Measurements from ENCODE around the gene HOXB1. TPM values are rescaled to one million over a fixed set of nuclear protein-coding genes. Genes with fewer than 3 reads are reported as not detected.

The HOXB1 gene
- total and polyA plus RNA-seq, 4 donors: 0.63 TPM; not detected in 3

- no peak for DNase-seq
- no peaks in the 10 kb centered on the region for H3K4me1 ChIP-seq (ENCODE audit: control insufficient read depth in 1 of 2, insufficient read depth in 2 of 2, low read length in 2 of 2)
- ATAC-seq (ENCODE audit: low FRiP score): no peak
- no peak overlapping the region for H3K4me3 ChIP-seq (ENCODE audit: low read length in 2 of 2)
- H3K36me3 ChIP-seq (ENCODE audit: control insufficient read depth in 1 of 2, insufficient read depth in 2 of 2, low read length in 1 of 2): no peaks in the 10 kb centered on the region
- intact Hi-C loops (cut with DNase I): no loop called here
- H3K27me3 ChIP-seq (ENCODE audit: control insufficient read depth in 1 of 2, insufficient read depth in 2 of 2, low read length in 1 of 2): no peaks in the 10 kb centered on the region
- H3K27ac ChIP-seq (ENCODE audit: low read depth in 1 of 2, low read length in 2 of 2): no peak overlapping the region
- no peaks in the 10 kb centered on the region for H3K9me3 ChIP-seq (ENCODE audit: control insufficient read depth, low read length)
- WGBS, 2 donors: 92 to 98% methylated on average over 8 of the region's 8 CpGs
These were observed 1.4 kb upstream of the HOXB1 start for GRCh38 chr17:48532261-48532660.

DNA sequence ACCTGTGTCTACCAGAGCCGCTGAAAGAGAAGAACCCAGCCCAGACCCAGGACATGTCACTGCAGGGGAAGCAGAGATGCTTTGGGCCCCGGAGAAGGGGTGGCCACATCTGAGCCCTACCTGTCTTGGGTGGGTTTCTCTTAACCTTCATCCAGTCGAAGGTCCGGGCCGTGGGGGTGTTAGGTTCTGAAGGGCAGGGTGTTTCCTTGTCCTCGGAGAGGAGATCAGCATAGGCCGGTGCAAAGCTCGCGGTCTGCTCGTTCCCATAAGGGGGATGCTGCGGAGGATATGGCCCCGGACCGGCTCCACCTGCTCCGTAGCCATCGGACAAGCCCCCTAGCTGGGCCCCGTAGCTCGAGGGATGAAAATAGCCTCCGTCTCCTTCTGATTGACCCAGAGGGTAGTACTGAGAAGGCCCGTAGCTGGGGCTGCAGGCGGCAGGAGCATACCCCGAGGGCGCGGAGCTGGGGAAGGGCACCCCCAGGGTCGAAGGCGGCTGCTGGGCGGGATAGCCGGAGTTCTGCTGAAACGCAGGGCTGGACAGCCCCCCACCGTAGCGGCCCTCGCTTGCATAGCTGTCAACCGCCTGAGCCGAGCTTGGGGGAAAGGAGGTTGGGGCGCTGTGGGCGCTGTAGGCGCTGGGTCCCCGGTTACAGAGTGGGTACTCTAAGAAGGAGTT lies 464 bp downstream of the HOXB1 start:
- intact Hi-C loops (cut with DNase I): no loop called here
- Histone ChIP-seq H3K9me3 (ENCODE audit: control insufficient read depth, low read length) (no peaks in the 10 kb centered on the region), H3K27me3 (ENCODE audit: control insufficient read depth in 1 of 2, insufficient read depth in 2 of 2, low read length in 1 of 2) (no peaks in the 10 kb centered on the region)

GRCh38 chr17:48529683-48530009 lies 1.2 kb downstream of the HOXB1 start:
- ATAC-seq (ENCODE audit: low FRiP score) (no peak), DNase-seq (no peak)
- H3K27me3 ChIP-seq (ENCODE audit: control insufficient read depth in 1 of 2, insufficient read depth in 2 of 2, low read length in 1 of 2): no peaks in the 10 kb centered on the region
- H3K4me1 ChIP-seq (ENCODE audit: control insufficient read depth in 1 of 2, insufficient read depth in 2 of 2, low read length in 2 of 2): no peaks in the 10 kb centered on the region
- no peak overlapping the region for H3K27ac ChIP-seq (ENCODE audit: low read depth in 1 of 2, low read length in 2 of 2)
- no peaks in the 10 kb centered on the region for H3K36me3 ChIP-seq (ENCODE audit: control insufficient read depth in 1 of 2, insufficient read depth in 2 of 2, low read length in 1 of 2)
- no peaks in the 10 kb centered on the region for H3K9me3 ChIP-seq (ENCODE audit: control insufficient read depth, low read length)
- WGBS, 2 donors: 95% methylated on average over 11 of the region's 11 CpGs
- intact Hi-C loops (cut with DNase I): no loop called here
- no peak overlapping the region for H3K4me3 ChIP-seq (ENCODE audit: low read length in 2 of 2)

More for the DNA sequence above, 464 bp downstream of the HOXB1 start:
- Histone ChIP-seq H3K36me3 (ENCODE audit: control insufficient read depth in 1 of 2, insufficient read depth in 2 of 2, low read length in 1 of 2) (no peaks in the 10 kb centered on the region), H3K4me1 (ENCODE audit: control insufficient read depth in 1 of 2, insufficient read depth in 2 of 2, low read length in 2 of 2) (no peaks in the 10 kb centered on the region), H3K27ac (ENCODE audit: low read depth in 1 of 2, low read length in 2 of 2) (no peak overlapping the region), H3K4me3 (ENCODE audit: low read length in 2 of 2) (no peak overlapping the region)
- DNase-seq (no peak), ATAC-seq (ENCODE audit: low FRiP score) (no peak)
- WGBS, 2 donors: 73 to 84% methylated on average over 37 of the region's 37 CpGs

GRCh38 chr17:48528936-48529682 lies 1.7 kb downstream of the HOXB1 start:
- Histone ChIP-seq H3K27me3 (ENCODE audit: control insufficient read depth in 1 of 2, insufficient read depth in 2 of 2, low read length in 1 of 2) (no peaks in the 10 kb centered on the region), H3K4me3 (ENCODE audit: low read length in 2 of 2) (no peak overlapping the region), H3K27ac (ENCODE audit: low read depth in 1 of 2, low read length in 2 of 2) (no peak overlapping the region), H3K36me3 (ENCODE audit: control insufficient read depth in 1 of 2, insufficient read depth in 2 of 2, low read length in 1 of 2) (no peaks in the 10 kb centered on the region), H3K9me3 (ENCODE audit: control insufficient read depth, low read length) (no peaks in the 10 kb centered on the region), H3K4me1 (ENCODE audit: control insufficient read depth in 1 of 2, insufficient read depth in 2 of 2, low read length in 2 of 2) (no peaks in the 10 kb centered on the region)
- intact Hi-C loops (cut with DNase I): no loop called here
- ATAC-seq (ENCODE audit: low FRiP score): no peak
- DNase-seq: no peak
- 94 to 97% methylated on average over 11 of the region's 11 CpGs for WGBS, 2 donors

- Histone ChIP-seq H3K4me3 (ENCODE audit: low read length in 2 of 2) (no peak overlapping the region), H3K27me3 (ENCODE audit: control insufficient read depth in 1 of 2, insufficient read depth in 2 of 2, low read length in 1 of 2) (no peaks in the 10 kb centered on the region), H3K36me3 (ENCODE audit: control insufficient read depth in 1 of 2, insufficient read depth in 2 of 2, low read length in 1 of 2) (no peaks in the 10 kb centered on the region), H3K9me3 (ENCODE audit: control insufficient read depth, low read length) (no peaks in the 10 kb centered on the region), H3K27ac (ENCODE audit: low read depth in 1 of 2, low read length in 2 of 2) (no peak overlapping the region), H3K4me1 (ENCODE audit: control insufficient read depth in 1 of 2, insufficient read depth in 2 of 2, low read length in 2 of 2) (no peaks in the 10 kb centered on the region)
- ATAC-seq (ENCODE audit: low FRiP score) (no peak), DNase-seq (no peak)
- intact Hi-C loops (cut with DNase I): no loop called here
- 85 to 88% methylated on average over 7 of the region's 7 CpGs for WGBS, 2 donors
These were observed 2.5 kb downstream of the HOXB1 start for GRCh38 chr17:48528153-48528935.

DNA sequence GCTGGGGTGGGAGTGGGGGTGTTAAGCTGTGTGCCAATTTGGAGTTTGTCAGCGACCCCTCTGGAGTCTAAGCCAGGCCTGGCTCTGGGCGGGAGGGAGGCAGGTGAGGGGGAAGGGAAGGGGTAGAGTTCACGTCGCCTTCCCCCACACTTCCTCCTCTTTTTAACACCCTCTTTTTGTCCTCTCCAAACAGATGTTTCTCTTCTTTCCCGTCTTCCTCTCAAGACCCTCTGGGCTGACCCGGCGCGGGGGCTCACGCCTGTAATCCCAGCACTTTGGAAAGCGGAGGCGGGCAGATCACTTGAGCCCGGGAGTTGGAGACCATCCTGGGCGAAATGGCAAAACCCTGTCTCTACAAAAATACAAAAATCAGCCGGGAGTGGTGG lies 3.3 kb downstream of the HOXB1 start:
- WGBS, 2 donors: 79 to 82% methylated on average over 14 of the region's 14 CpGs
- no peaks in the 10 kb centered on the region for H3K36me3 ChIP-seq (ENCODE audit: control insufficient read depth in 1 of 2, insufficient read depth in 2 of 2, low read length in 1 of 2)
- no peak for DNase-seq
- H3K27me3 ChIP-seq (ENCODE audit: control insufficient read depth in 1 of 2, insufficient read depth in 2 of 2, low read length in 1 of 2): no peaks in the 10 kb centered on the region
- no peaks in the 10 kb centered on the region for H3K4me1 ChIP-seq (ENCODE audit: control insufficient read depth in 1 of 2, insufficient read depth in 2 of 2, low read length in 2 of 2)
- H3K4me3 ChIP-seq (ENCODE audit: low read length in 2 of 2): no peak overlapping the region
- H3K9me3 ChIP-seq (ENCODE audit: control insufficient read depth, low read length): no peaks in the 10 kb centered on the region
- H3K27ac ChIP-seq (ENCODE audit: low read depth in 1 of 2, low read length in 2 of 2): no peak overlapping the region
- no peak for ATAC-seq (ENCODE audit: low FRiP score)
- intact Hi-C loops (cut with DNase I): no loop called here

GRCh38 chr17:48526608-48527546 lies 3.9 kb downstream of the HOXB1 start:
- DNase-seq: no peak
- Histone ChIP-seq H3K27me3 (ENCODE audit: control insufficient read depth in 1 of 2, insufficient read depth in 2 of 2, low read length in 1 of 2) (no peaks in the 10 kb centered on the region), H3K36me3 (ENCODE audit: control insufficient read depth in 1 of 2, insufficient read depth in 2 of 2, low read length in 1 of 2) (no peaks in the 10 kb centered on the region), H3K4me1 (ENCODE audit: control insufficient read depth in 1 of 2, insufficient read depth in 2 of 2, low read length in 2 of 2) (no peaks in the 10 kb centered on the region), H3K4me3 (ENCODE audit: low read length in 2 of 2) (no peak overlapping the region), H3K27ac (ENCODE audit: low read depth in 1 of 2, low read length in 2 of 2) (no peak overlapping the region), H3K9me3 (ENCODE audit: control insufficient read depth, low read length) (no peaks in the 10 kb centered on the region)
- 39 to 49% methylated on average over 46 to 59 of the region's 59 CpGs for WGBS, 2 donors
- intact Hi-C loops (cut with DNase I): no loop called here
- no peak for ATAC-seq (ENCODE audit: low FRiP score)

DNA sequence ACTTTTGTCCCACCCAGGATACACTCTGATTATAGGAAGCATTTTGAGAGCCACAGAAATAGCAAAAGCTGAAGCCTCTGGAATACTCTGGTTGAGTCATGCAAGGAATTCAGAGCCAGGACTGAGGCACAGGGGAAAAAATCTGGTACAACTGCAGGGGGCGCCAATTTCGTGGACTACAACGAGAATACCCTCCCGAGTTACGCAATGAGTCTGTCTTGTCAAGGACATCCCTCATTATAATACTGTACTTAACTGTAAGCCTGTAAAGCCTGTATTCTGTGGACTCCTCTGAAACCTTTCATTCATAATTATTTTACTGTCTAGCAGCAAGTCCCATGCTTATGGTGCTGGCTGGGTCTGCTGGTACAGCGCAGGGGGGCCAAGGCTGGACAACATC lies 7.8 kb downstream of the HOXB1 start:
- 53 to 59% methylated on average over 6 of the region's 6 CpGs for WGBS, 2 donors
- no peak for DNase-seq
- Histone ChIP-seq H3K27ac (ENCODE audit: low read depth in 1 of 2, low read length in 2 of 2) (no peak overlapping the region), H3K27me3 (ENCODE audit: control insufficient read depth in 1 of 2, insufficient read depth in 2 of 2, low read length in 1 of 2) (no peaks in the 10 kb centered on the region), H3K9me3 (ENCODE audit: control insufficient read depth, low read length) (no peaks in the 10 kb centered on the region), H3K4me1 (ENCODE audit: control insufficient read depth in 1 of 2, insufficient read depth in 2 of 2, low read length in 2 of 2) (no peaks in the 10 kb centered on the region), H3K4me3 (ENCODE audit: low read length in 2 of 2) (no peak overlapping the region), H3K36me3 (ENCODE audit: control insufficient read depth in 1 of 2, insufficient read depth in 2 of 2, low read length in 1 of 2) (no peaks in the 10 kb centered on the region)
- intact Hi-C loops (cut with DNase I): no loop called here
- ATAC-seq (ENCODE audit: low FRiP score): no peak

Data from aorta (tissue), 5 donors.